AG04450 (cell line): Measurements from ENCODE around the gene NBAS. TPM values are rescaled to one million over a fixed set of nuclear protein-coding genes. Genes with fewer than 3 reads are reported as not detected.

Experiments used
- CTCF ChIA-PET: fragments of 300-600, 350-600 bp; formaldehyde crosslinking; extraction: SDS; loops from one replicate; lab custom pipeline; 2022; ENCODE audit warnings: antibody characterized with exemption, inconsistent platforms; lab: Charles Lee
- POLR2A ChIA-PET: fragments of 350-600 bp; formaldehyde crosslinking; extraction: SDS; loops from one replicate; lab custom pipeline; 2021; ENCODE audit warnings: antibody characterized with exemption, inconsistent platforms; lab: Yijun Ruan, JAX
- DNase-seq: peaks from one replicate; pipeline ENCODE4 v3.0.0-alpha.2; 2011; ENCODE audit warnings: low read depth, low spot score
- H3K27ac ChIP-seq: one replicate; pipeline ENCODE4 v1.5.1; 2012; ENCODE audit warnings: low read depth, low read length, control low read depth
- H3K27me3 ChIP-seq: one replicate; pipeline ENCODE4 v1.6.0; 2012; ENCODE audit warnings: low read length; ENCODE audit not compliant: control insufficient read depth, insufficient read depth
- H3K4me3 ChIP-seq: 2 replicates; pipeline ENCODE4 v1.5.1; 2011; ENCODE audit warnings: mild to moderate bottlenecking, low read depth, low read length, control low read depth
- H3K9me3 ChIP-seq: 2 replicates; pipeline ENCODE4 v1.5.1; 2012; ENCODE audit warnings: low read length; ENCODE audit not compliant: control insufficient read depth, insufficient read depth
- CTCF ChIP-seq: IDR thresholded peaks from 2 replicates; pipeline ENCODE4 v1.5.1; 2011; ENCODE audit warnings: low read depth, low read length, control low read depth, inconsistent platforms
- polyA plus RNA-seq: library from polyadenylated mRNA; depleted of rRNA; stranded (reverse); fragments of >200 nt; gene quantifications from 2 replicates; pipeline ENCODE4 v1.2.3, GENCODE V29; 2011

Gene NBAS
- polyA plus RNA-seq, 1 experiment, result 45.0 TPM

- CTCF ChIA-PET, result interaction anchor here (1.0 to 2.0 kb wide), 2 partner anchors 9 to 38 kb away, joined by 3 to 8 read pairs; no protein-coding TSS in a partner anchor
- POLR2A ChIA-PET, result no interaction called here
These were observed 22.3 kb downstream of the NBAS start for GRCh38 chr2:15538792-15539191.

GRCh38 chr2:15533860-15534480 is 27.2 kb downstream of the NBAS start:
- H3K4me3 ChIP-seq, result no peak overlapping the region
- no peak for DNase-seq
- no peak overlapping the region for H3K27ac ChIP-seq
- no peak for TF ChIP-seq CTCF
- H3K27me3 ChIP-seq, result no peaks in the 10 kb centered on the region
- ChIA-PET POLR2A (no interaction called here), CTCF (interaction anchor here (1.0 kb wide), 1 partner anchor 12 kb away, joined by 4 read pairs; no protein-coding TSS in a partner anchor)
- H3K9me3 ChIP-seq, result no peaks in the 10 kb centered on the region

More at GRCh38 chr2:15538792-15539191, 22.3 kb downstream of the NBAS start:
- Histone ChIP-seq H3K4me3 (no peak overlapping the region), H3K9me3 (no peaks in the 10 kb centered on the region), H3K27me3 (no peaks in the 10 kb centered on the region), H3K27ac (no peak overlapping the region)
- no peak for TF ChIP-seq CTCF
- no peak for DNase-seq

- Histone ChIP-seq H3K9me3 (no peaks in the 10 kb centered on the region), H3K4me3 (no peak overlapping the region), H3K27ac (no peak overlapping the region), H3K27me3 (no peaks in the 10 kb centered on the region)
- DNase-seq, result no peak
- TF ChIP-seq CTCF, result no peak
- ChIA-PET CTCF (interaction anchor here (0.7 kb wide), 1 partner anchor 45 kb away, joined by 4 read pairs; no protein-coding TSS in a partner anchor), POLR2A (interaction anchor here (0.7 kb wide), 1 partner anchor 24 kb away, joined by 6 read pairs; no protein-coding TSS in a partner anchor)
These were observed 28.1 kb downstream of the NBAS start for GRCh38 chr2:15532996-15533395.

GRCh38 chr2:15531095-15531854 is 29.9 kb downstream of the NBAS start:
- H3K27ac ChIP-seq, result no peak overlapping the region
- H3K27me3 ChIP-seq, result no peaks in the 10 kb centered on the region
- no peak for TF ChIP-seq CTCF
- DNase-seq, result no peak
- ChIA-PET POLR2A (interaction anchor here (0.7 kb wide), 1 partner anchor 46 kb away, joined by 3 read pairs; no protein-coding TSS in a partner anchor), CTCF (interaction anchor here (1.3 kb wide), 1 partner anchor 46 kb away, joined by 4 read pairs; no protein-coding TSS in a partner anchor)
- H3K4me3 ChIP-seq, result no peak overlapping the region
- no peaks in the 10 kb centered on the region for H3K9me3 ChIP-seq
